OCI-LY3 (cell line): ENCODE data around the gene PITPNC1.

Source experiments
- CTCF ChIP-seq: fragments of 200-600, 300-600 bp; sonication (generic); IDR thresholded peaks from 2 replicates; pipeline ENCODE4 v1.5.1; 2014; ENCODE audit warnings: antibody characterized with exemption, low read length, low read depth
- EZH2phosphoT487 ChIP-seq: fragments of 200-600 bp; shearing (Covaris generic); IDR thresholded peaks from 2 replicates; pipeline ENCODE4 v1.6.1; 2018; ENCODE audit warnings: antibody characterized with exemption, mixed run types, low read depth

DNA sequence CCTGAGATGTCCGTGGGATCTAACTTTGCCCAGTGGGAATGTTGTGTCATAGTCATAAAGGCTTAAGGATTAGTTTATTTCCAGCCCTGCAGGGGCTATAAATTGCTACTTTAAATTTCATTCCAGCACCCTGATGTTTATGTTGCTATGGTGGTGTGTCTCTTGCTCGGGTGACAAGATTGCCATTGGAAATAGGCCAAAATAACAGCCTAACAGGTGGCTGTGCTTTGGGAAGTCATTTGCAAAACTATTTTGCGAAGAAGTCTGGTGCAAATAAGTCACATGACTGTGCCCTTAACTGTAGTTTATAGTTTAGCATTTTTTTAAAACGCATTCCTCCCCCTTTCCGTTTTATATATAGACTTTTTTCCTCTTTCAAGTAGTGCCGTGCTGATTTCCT lies 23.1 kb downstream of the PITPNC1 start:
- no peak for TF ChIP-seq CTCF
- no peak for TF ChIP-seq EZH2phosphoT487
